ENCODE measurements around the gene JUP.

JUP gene

GRCh38 chr17:41806685-41807445 is 20.4 kb upstream of the JUP start:
- no peak for DNase-seq

GRCh38 chr17:41803049-41804020 is 16.8 kb upstream of the JUP start:
- no peak for DNase-seq

GRCh38 chr17:41801374-41802271 is 15.1 kb upstream of the JUP start:
- DNase-seq: peak; percentile 3

GRCh38 chr17:41800601-41801373 is 14.3 kb upstream of the JUP start:
- DNase-seq: no peak

- DNase-seq: no peak
These were observed 12.9 kb upstream of the JUP start for GRCh38 chr17:41799366-41799765.

- no peak for DNase-seq
These were observed 10.9 kb upstream of the JUP start for GRCh38 chr17:41797377-41797776.

GRCh38 chr17:41796121-41796895 is 9.8 kb upstream of the JUP start:
- DNase-seq: no peak

- DNase-seq: no peak
These were observed 8.0 kb upstream of the JUP start for GRCh38 chr17:41794540-41794975.

GRCh38 chr17:41793784-41794539 is 7.5 kb upstream of the JUP start:
- no peak for DNase-seq

- no peak for DNase-seq
These were observed 6.6 kb upstream of the JUP start for GRCh38 chr17:41792845-41793783.

- no peak for DNase-seq
These were observed 509 bp upstream of the JUP start for GRCh38 chr17:41787021-41787418.

GRCh38 chr17:41785859-41786226 is 668 bp downstream of the JUP start:
- no peak for DNase-seq

- DNase-seq: no peak
These were observed 1.2 kb downstream of the JUP start for GRCh38 chr17:41785091-41785858.

- no peak for DNase-seq
These were observed 2.2 kb downstream of the JUP start for GRCh38 chr17:41784207-41784744.

- no peak for DNase-seq
These were observed 4.4 kb downstream of the JUP start for GRCh38 chr17:41782142-41782541.

- no peak for DNase-seq
These were observed 5.0 kb downstream of the JUP start for GRCh38 chr17:41781404-41782110.

GRCh38 chr17:41779954-41780353 is 6.6 kb downstream of the JUP start:
- no peak for DNase-seq

All from NCI-H446 treated with DMSO at 0.1 percent for 48 hours (cell line).